GM18526 (cell line): ENCODE measurements around the gene PANX3.

Experiments used
- POLR2A ChIP-seq: IDR thresholded peaks from 3 replicates; pipeline ENCODE4 v1.6.1; 2011; ENCODE audit not compliant: insufficient read length; ENCODE audit errors: extremely low read depth

PANX3 gene

GRCh38 chr11:124602193-124602592, 9.0 kb upstream of the PANX3 start:
- no peak for TF ChIP-seq POLR2A

- TF ChIP-seq POLR2A: no peak
These were observed 5.5 kb upstream of the PANX3 start for GRCh38 chr11:124605719-124606118.

GRCh38 chr11:124608147-124608546, 3.1 kb upstream of the PANX3 start:
- TF ChIP-seq POLR2A: no peak

- no peak for TF ChIP-seq POLR2A
These were observed 933 bp upstream of the PANX3 start for GRCh38 chr11:124610295-124610694.

GRCh38 chr11:124612045-124612444, 817 bp downstream of the PANX3 start:
- no peak for TF ChIP-seq POLR2A

- no peak for TF ChIP-seq POLR2A
These were observed 1.5 kb downstream of the PANX3 start for GRCh38 chr11:124612567-124613246.

- no peak for TF ChIP-seq POLR2A
These were observed 7.6 kb downstream of the PANX3 start for GRCh38 chr11:124618863-124619262.

GRCh38 chr11:124622531-124623451, 11.6 kb downstream of the PANX3 start, which contains the start of gene TBRG1:
TBRG1 (plus strand) TSS chr11:124622864; CDS start chr11:124623084, 220 bp downstream.
- TF ChIP-seq POLR2A: peak; percentile 94

GRCh38 chr11:124623861-124624525, 12.8 kb downstream of the PANX3 start:
- TF ChIP-seq POLR2A: no peak

- TF ChIP-seq POLR2A: no peak
These were observed 14.4 kb downstream of the PANX3 start for GRCh38 chr11:124625504-124626168.

- TF ChIP-seq POLR2A: no peak
These were observed 16.3 kb downstream of the PANX3 start for GRCh38 chr11:124627546-124627945.

GRCh38 chr11:124629961-124630360, 18.7 kb downstream of the PANX3 start:
- TF ChIP-seq POLR2A: no peak

GRCh38 chr11:124633355-124633754, 22.1 kb downstream of the PANX3 start:
- TF ChIP-seq POLR2A: no peak

- no peak for TF ChIP-seq POLR2A
These were observed 24.7 kb downstream of the PANX3 start for GRCh38 chr11:124635932-124636331.

GRCh38 chr11:124638500-124638899, 27.3 kb downstream of the PANX3 start:
- no peak for TF ChIP-seq POLR2A
